H4 (cell line): ENCODE measurements around the gene PAPSS1. TPM values are rescaled to one million over a fixed set of nuclear protein-coding genes. Genes with fewer than 3 reads are reported as not detected.
"Not testable (repeated sequence)": the region's sequence is repeated elsewhere in the genome, so short reads cannot be mapped to it uniquely, and the experiment has no call there.

Experiments
- DNase-seq: peaks from one replicate; pipeline ENCODE4 v3.0.0-alpha.2; 2015; ENCODE audit warnings: low spot score
- total RNA-seq: library from RNA; depleted of rRNA; stranded (reverse); fragments of >200 nt; shearing (Covaris generic); gene quantifications from 2 replicates; pipeline ENCODE4 v1.2.3, GENCODE V29; 2014; rRNA removed

Gene PAPSS1
- total RNA-seq = 34.3 and 46.9 TPM in 2 replicates

DNA sequence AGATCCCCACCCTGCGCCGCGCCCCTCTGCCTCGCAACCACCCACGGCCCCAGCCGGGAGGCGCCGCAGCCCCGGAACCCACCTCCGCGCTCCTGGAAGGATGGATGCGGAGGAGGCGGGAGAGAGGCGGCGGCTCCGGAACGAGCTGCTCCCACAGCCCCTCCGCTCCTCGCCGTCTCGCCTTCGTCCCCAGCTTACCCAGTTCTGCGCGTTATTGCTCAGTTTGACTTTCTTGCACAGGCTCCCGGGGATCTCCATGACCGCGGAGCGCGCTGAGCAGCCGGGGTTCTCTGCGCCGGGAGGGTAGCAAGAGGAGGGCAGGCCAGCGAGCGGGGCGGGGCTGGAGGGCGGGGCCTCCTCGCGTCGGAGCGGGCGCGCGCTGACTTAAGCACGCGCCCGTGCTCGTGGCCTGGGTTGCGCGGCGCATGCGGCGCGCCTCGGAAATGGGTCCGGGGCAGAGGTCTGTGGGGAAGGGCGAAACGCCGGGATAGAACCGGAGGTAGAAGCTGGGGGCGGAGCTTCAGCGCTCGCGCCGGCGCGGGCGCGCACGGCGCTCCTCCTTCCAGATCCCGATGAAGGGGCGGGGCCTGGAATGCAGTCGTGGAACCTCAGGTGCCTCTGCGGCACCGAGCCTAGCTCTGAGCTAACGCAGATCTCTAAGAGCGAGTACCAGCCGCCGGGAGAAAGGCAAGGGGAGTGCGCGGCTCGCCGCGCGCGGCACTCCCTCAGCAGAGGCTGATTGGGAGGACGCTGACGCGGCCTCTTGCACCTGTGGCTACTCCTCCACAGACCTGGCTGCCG is at the start of gene PAPSS1:
PAPSS1 (minus strand) TSS at position 313 of the 801 bp plus-strand sequence; CDS start at position 258, 55 bp downstream.
- peak; percentile 89 for DNase-seq

DNA sequence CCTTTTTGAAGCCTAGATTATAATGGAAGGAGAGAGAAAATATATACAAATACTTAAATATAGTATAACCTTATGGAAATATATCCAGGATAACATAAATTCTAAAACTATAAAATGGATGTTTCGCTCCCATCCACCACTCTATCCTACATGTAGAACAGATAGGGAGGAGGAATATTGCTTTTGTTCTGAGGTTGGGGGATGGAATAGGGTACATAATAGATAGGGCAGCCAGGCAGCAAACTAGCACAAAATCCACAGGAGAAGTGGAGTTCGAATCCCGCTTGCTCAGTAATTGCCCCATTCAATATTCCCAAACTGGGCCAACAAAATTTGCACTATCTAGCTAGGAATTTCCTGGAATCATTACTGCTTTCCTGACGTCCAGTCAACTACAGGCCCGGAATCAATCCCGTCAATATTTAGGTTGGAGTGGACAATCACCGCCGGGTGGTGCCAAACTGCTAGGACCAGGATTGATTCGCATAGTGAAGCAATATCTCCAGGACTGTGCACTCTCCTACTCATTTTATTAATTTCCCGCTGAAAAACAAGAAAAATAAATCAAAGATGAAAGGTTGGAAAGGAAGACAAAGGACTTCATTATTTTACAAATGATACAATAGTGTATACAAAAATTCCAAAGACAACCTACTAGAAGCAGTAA is 40.4 kb upstream of the PAPSS1 start:
- no peak for DNase-seq

DNA sequence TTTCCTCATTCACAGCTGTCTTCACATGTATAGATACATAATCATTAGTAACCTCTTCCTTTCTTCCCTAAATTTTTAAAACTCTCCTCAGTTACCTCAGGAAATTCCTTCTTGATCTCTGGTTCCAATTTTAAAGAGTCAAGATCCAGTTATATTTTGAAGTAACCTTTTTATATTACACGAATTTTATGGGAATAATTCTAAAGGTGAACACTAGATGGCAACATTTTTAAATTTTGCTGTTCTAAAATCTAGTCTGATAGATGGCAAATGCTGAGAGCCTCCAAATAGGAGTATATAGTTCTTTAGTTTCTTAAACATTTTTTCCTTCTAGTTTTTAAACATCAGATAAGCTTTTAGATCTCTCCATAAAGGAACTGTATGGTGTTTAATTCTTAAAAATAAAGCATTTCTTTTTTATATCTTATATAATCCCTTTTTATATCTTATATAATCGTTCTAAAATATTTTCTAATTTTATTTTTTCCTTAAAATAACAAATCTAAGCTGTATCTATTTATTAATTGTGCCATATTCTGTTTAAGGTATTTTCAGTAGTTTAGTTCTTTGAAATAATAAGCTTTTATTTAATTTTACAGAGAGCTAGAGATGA is 37.9 kb upstream of the PAPSS1 start:
- no peak for DNase-seq

DNA sequence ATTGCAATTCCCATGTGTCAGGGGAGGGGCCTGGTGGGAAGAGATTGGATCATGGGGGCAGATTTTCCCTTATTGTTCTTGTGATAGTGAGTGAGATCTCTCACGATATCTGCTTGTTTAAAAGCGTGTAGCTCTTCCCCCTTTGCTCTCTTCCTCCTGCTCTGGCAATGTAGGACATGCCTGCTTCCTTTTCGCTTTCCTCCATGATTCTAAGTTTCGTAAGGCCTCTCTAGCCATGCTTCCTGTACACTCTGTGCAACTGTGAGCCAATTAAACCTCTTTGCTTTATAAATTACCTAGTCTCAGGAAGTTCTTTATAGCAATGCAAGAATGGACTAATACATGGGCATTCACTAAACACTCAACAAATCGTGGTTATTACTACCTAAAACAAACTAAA is 37.2 kb upstream of the PAPSS1 start:
- DNase-seq = no peak

DNA sequence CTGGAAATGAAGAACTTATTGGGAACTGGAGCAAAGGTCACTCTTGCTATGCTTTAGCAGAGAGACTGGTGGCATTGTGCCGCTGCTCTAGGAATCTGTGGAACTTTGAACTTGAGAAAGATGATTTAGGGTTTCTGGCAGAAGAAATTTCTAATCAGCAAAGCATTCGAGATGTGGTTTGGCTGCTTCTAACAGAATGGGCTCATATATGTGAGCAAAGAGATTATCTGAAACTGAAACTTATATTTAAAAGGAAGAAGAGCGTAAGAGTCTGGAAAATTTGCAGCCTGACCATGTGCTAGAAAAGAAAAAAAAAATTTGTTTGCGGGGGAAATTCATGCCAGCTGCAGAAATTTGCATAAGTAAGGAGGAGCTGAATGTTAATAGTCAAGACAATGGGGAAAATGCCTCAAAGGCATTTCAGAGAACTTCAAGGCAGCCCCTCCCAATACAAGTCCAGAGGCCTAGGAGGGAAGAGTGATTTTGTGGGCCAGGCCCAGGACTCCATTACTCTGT is 35.9 kb upstream of the PAPSS1 start:
- no peak for DNase-seq

DNA sequence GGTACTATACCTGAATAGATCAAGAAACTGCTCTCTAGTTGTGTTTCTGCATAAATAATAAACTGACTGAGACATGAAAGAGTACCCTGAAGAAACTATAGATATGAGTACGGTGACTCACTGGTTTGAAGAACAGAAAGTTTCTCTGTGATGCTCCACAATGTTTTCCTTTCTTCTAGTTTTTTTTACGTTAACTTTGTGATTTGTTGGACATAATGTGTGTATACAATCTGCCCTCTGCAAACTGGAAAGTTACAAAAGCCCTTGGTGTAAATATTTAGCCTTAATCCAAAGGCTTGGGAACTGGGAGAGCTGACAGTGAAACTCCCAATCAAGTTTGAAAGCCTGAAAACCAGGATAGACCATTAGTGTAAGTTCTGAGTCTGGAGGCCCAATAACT is 31.6 kb upstream of the PAPSS1 start:
- DNase-seq = no peak

DNA sequence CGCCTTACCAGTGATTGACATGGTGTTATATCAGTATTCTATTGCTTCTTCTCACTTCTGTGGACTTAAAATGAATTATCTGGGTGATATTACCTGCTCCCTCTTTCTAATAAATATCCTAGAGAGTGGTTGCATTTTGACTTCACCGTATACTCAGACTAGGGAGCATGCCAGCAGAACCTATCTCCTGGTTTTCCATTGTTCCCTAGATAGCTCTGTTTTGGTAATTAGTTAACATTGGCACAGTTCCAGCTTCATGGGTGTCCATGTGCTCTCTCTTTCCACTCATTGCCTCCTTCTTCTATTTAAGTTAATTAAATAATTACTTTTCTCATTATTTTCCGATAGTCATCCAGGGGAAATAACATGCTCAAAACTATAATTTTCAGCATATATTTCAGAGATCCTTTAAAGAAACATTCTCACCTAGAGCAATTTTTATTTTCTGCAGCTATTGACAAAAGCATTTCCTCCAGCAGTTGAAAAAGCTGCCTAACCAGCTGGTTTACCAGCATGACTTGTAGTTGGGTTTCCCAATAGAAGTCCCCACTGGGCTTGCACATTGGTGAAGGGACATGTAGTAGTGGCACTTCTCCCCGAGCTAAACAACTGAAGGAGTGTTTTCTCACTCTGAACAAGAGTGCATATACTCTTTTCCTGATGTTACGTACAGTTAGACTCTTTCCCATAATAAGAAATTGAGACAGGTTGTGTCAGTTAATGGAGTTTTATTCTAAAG is 27.9 kb upstream of the PAPSS1 start:
- no peak for DNase-seq

DNA sequence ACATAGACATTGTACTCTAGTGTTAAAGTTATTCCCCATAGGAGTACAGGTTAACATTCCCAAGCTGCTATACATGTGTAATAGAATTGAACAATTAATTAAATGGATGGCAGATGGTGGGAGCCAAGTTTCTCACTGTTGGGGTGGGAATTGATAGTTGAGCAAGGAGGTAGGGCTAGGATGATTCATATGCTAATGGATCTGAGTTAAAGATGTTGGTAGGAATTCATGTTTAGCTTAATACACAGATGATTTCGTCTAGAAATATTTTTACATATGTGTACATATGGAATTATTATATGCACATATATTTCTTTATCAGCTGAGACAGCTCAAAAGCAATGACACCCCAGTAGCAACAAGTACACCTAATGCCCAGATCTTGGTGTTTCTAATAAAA is 26.1 kb upstream of the PAPSS1 start:
- DNase-seq = no peak

DNA sequence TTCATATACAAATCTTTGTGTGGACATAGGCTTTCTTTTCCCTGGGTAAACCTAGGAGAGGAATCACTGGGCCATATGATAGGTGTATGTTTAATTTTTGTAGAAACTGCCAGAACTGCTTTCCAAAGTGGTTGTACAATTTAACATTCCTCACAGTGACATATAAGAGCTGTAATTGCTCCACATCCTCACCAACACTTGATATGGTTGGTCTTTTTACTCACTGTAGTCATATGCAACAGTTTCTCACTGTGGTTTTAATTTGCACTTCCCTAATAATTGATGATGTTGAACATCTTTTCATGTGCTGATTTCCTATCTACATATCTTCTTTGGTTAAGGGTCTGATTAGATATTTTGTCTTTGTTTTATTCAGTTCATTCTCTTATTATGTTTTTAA is 24.5 kb upstream of the PAPSS1 start:
- no peak for DNase-seq

DNA sequence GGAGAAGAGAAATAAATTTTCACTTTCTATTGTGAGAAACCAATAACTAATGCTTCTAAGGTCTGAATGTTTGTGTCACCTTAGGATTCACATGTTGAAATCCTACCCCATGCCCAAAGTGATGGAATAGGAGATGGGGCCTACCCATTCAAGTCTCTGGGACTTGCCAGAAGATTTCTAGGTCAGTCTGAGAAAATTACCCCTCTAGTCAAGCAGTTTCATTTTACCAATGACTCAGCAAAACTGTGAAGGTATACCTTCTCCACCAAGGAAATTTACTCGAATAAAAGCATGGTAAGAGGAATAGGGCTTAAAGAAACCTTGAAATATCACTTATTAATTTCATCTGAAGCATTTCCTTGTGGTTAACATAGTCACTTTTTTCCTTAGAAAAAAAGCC is 23.5 kb upstream of the PAPSS1 start:
- DNase-seq = peak; percentile 33

DNA sequence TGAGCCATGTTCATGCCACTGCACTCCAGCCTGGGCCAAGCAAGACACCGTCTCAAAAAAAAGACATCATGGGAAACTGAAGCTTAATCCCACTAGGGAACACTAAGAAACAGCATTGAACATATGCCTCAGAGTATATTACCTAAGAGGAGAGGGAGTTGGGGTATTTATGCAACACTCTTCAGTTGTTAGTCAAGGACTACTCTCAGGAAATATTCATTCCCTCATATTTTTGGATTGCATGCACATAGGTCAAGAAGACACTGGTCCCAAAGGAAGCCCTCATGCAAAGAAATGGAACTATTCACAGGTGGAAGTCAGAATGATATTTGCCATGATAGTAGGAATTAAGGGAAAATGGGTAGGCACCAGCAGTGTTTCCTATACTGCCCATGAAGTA is 22.8 kb upstream of the PAPSS1 start:
- DNase-seq = no peak

DNA sequence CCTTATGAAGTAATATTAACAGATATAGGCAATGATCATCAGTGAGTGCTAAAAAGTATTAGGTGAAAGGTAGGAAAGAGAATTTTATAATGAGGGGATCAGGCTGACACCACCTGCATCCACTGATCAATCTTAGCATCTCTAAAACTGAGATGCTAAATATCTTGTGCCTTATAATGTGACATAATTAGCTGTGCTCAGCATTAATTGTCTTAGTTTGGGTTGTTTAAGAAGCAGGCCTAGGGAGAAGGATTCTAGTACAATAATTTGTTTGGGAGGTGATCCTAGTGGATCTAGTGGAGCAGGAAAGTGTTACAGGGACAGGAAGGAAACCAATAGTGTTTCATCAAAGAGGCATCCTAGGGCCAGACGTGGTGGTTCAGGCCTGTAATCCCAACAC is 22.2 kb upstream of the PAPSS1 start:
- no peak for DNase-seq

DNA sequence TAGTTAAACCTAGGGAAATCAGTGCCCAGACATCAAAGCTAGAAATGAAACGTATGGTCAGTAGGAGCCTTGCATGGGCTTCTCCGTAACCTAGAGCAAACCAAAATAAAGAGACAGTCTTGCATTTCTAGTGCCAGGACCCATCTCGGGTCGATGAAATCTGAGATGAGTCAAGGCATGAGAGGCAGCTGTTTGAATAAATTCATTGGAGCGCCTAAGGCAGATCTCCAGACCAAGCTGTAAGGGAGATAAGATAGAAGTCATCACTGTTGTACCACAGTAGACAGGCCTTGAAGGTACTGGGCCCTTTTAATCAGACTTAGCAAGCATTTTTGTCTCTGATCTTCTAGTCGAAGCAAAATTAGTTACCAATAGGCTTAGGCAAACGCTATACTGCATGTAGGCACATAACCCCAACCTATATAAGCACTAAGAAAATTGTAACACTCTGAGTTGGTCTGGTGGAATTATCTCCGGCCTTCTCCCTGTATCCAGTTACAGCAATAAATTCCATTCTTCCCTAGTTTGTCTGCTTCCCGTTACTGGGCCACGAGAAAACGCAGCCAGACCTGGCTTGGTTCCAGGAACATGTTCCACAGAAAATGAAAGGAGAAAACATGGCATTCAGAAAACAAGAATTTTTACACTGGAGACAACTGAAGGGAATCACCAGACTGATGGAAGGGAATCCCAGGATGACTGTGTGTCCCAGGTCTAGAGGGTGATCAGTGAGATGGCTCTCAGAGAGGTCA is 21.1 kb upstream of the PAPSS1 start:
- DNase-seq = peak; percentile 50

DNA sequence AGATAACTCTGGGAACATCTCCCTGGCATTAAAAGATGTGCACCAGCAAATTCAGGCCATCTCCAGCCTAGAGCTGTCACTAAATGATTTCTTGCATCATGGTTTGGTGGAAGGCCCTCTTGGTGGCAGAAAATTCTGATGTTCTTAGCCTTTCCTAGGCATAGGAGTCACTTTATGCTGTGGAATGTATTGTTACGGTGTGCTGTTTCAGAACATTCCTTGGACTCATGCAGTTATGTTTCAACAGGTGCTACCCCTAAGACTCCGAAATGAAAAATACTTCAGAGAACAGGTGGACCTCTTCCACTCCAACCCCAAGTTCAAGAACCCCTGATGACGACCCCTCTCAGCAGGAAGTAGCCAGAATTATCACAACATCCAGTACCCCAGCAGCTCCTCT is 20.3 kb upstream of the PAPSS1 start:
- DNase-seq = peak; percentile 27

DNA sequence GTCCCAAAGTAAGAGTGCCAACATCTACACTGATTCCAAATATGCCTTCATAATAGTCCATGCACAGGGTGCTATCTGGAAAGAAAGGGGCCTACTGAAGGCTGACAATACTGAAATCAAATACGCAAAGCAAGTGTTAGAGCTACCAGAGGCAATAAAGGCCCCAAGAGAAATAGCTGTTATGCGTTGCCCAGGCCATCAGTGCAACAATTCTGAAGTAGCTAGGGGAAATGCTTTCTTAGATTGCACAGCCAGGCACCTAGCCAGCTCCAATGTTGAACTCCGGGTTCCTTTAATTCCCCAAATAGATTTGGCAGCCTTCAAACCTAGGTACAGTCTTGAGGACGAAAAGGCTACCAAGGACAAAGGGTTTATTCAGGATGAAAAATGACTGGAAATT is 17.4 kb upstream of the PAPSS1 start:
- DNase-seq = no peak

DNA sequence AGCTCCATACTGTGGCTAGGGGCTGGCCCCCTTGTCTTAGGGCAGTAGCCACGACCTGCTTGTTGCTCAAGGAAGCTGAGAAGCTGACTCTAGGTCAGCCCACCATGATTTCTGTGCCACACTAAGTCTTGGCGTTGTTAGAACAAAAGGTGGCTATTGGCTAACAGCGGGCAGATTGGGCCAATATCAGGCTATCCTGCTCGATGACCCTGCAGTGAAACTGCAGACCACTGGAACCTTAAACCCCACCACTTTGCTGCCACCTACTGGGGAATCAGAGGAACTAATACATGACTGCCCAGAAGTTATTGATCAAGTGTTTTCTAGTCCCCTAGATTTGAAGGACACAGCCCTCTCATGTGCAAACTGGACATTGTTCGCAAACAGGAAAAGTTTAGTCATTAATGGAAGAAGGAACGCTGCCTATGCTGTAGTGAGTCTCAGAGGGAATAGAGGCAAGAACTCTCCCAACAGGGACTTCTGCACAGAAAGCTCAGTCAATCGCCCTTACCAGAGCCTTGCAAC is 17.0 kb upstream of the PAPSS1 start:
- peak; percentile 32 for DNase-seq

DNA sequence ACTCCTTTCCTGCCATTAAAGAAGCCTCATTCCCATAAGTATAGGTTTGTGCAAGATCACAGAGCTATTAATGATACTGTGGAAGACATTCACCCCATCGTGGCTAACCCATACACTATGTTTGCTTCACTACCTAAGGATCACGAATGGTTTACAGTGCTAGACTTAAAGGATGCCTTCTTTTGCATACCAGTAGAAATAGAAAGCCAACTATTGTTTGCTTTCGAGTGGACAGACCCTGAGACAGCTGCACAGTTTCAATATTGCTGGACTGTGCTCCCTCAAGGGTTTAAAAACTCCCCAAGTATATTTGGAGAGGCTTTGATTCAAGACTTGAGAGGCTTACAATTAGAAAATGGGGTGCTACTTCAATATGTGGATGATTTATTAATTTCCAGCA is 16.0 kb upstream of the PAPSS1 start:
- DNase-seq = no peak

DNA sequence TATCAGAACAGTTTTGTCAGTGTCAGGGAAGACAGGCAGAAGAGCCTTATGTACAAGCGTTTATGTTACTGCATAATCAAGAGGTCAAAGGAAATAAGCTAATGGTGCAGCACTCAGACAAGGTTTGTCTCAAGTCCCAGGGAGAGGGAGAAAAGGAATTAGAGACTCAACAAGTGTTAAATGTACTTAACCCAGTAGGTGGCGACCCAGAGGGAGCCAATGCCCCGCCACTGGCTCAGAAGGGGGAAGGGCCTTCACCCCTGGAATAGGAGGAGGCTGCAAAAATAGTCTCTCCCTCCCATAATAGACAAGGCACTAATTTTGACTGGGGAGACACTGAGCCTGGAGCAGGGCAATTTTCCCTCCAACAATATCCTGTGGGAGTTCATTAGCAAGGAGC is 14.1 kb upstream of the PAPSS1 start:
- no peak for DNase-seq

DNA sequence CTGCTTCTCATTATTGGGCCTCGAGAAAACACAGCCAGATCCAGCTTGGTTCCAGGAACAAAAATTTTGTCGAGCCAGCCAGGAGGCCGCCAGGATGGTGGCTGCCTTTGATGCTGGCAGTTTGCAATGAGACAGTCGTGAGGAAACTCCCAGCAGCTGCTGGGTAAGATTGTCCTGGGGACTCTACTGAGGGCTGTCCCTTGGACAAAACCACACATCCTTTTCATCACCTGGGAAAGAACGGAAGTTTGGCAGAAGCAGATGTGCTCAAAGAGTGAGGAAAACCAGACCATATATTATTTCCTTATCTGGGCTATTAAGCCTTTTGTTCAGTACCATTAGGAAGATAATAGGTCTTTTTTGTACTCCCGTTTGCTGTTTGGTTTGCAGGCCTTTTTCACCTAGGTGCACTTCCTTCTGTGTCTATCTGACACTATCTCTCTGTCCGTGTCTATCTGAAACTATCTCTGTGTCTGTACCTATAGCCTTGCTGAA is 13.4 kb upstream of the PAPSS1 start:
- no peak for DNase-seq

DNA sequence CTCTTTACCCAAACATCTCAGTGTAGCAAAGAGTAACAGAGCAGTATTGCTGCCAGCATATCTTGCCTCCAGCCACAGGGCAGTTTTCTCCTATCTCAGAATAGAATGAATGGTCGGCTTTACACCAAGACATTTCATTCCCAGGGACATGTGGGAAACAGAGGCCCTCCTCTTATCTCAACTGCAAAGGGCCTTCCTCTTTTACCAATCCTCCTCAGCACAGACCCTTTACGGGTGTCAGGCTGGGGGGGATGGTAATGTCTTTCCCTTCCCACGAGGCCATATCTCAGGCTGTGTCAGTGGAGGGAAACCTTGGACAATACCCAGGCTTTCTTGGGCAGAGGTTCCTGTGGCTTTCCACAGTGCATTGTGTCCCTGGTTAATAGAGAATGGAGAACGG is 9.0 kb upstream of the PAPSS1 start:
- not testable (repeated sequence) for DNase-seq
